Measurements from ENCODE around the gene GRIK4.
"Not testable (repeated sequence)": the region's sequence is repeated elsewhere in the genome, so short reads cannot be mapped to it uniquely, and the experiment has no call there.

Gene GRIK4

DNA sequence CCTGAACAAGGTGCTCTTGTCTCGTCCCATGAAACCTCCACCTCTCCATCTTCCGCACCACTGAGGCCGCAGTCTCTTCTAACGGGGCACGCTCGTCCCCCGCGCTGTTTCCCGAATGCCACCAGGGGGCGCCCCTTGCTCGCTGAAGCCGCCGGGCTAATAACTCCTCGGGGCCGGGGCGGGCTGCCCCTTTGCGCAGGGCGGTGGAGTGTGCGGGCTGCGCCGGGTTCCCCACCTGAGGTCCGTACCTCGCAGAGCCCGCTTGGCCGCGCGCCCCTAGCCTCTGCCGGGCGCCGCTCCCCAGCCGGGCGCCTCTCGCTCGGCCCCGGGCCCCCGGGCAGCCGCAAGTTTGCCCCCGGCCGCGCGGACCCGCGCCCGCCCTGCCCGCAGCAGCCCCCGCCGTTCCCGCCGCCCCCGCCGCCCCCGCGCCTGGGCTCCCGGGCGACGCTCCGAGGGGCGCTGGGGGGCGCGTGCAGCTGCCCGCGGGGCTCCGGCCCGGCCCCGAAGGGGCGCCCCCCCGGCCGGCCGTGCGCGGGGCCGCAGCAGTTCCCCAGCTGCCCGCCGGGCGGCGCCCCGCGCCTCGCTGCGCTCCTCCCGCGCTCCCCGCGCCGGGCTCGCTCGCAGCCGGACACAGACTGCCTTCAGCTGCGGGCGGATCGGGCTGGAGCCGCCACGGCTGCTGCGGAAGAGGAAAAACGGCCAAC, at the start of gene GRIK4:
Gene GRIK4, plus strand, starts transcription at position 633 of the 704 bp plus-strand sequence. CDS start 148,571 bp downstream, outside the sequence.
- DNase-seq: no peak

DNA sequence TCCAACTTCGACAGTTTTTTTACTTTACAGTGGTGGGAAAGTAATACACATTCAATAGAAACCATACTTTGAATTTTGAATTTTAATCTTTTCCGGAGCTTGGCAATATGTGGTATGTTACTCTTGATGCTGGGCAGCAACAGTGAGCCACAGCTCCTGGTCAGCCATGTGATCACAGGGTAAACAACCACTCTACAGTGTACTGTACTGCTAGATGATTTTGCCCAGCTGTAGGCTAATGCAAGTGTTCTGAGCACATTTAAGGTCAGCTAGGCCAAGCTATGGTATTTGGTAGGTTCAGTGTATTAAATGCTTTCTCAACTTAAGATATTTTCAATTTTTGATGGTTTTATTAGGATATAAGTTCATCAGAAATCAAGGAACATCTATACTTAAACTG, 48.7 kb upstream of the GRIK4 start:
- no peak for DNase-seq

- no peak for DNase-seq
Measured at GRCh38 chr11:120465921-120466534, 45.5 kb upstream of the GRIK4 start.

GRCh38 chr11:120467627-120468026, 43.9 kb upstream of the GRIK4 start:
- DNase-seq: no peak

GRCh38 chr11:120471131-120471530, 40.4 kb upstream of the GRIK4 start:
- no peak for DNase-seq

- DNase-seq: no peak
Measured at GRCh38 chr11:120471994-120472393, 39.6 kb upstream of the GRIK4 start.

- DNase-seq: no peak
Measured at GRCh38 chr11:120473503-120473902, 38.0 kb upstream of the GRIK4 start.

- no peak for DNase-seq
Measured at GRCh38 chr11:120482149-120482548, 29.4 kb upstream of the GRIK4 start.

- no peak for DNase-seq
Measured at GRCh38 chr11:120484722-120485121, 26.8 kb upstream of the GRIK4 start.

DNA sequence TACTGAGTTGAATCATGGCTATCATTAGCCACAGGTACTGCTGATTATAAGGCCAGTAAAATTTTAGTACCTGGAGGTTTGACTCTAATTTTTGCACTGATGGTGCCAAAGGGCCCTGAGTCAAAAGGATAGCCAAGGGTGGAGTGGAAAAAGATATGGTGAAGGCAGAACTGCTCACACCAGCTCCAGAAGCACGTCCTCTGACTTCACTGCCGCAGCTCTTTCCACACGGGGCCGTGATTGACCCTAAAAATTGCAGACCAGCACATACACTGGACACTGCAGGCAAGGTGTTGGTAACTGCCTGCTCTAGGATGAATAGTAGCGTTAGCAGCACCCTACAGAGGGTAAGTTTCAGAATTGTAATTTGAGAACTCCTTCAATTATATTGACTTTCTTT, 25.4 kb upstream of the GRIK4 start:
- DNase-seq: no peak

GRCh38 chr11:120489799-120490198, 21.7 kb upstream of the GRIK4 start:
- no peak for DNase-seq

GRCh38 chr11:120492486-120492885, 19.1 kb upstream of the GRIK4 start:
- DNase-seq: no peak

DNA sequence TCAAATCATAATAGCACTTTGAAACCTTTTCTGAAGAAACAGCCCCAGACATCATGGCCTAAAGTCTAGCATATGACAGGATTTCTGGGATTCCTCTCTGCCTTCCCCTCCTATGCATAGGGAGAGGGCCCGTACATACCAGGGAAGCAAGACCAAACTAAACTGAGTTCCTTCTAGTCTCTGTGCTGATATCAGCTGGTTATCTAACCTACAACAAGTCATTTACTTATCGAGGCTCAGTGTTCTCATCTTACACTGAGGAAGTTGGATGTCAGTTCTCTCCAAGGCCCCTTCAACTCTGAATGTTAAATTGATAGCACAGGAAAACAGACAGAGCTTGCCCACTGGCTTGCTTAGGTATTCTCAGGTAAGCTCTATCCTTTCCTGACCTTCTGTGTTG, 17.0 kb upstream of the GRIK4 start:
- no peak for DNase-seq

- DNase-seq: no peak
Measured at GRCh38 chr11:120499088-120499487, 12.5 kb upstream of the GRIK4 start.

DNA sequence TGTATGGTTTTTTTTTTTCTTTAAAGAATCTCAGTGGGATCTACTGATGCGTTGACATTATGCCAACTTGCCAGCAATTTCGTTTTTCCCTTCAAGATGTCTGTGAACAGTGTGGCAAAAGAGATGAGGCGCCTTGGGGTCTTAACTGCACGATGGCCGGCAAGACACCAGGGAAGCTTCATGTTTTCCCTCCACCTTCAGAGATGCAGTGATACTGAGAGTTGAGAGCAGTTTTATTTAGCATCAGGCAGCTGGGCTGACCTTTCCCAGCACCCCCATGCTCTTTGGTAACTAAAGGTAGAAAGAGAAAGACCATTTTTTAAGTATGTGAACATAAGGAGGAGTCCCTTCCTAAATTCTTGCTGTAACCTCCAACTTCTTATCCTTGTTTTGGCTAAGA, 11.7 kb upstream of the GRIK4 start:
- no peak for DNase-seq

DNA sequence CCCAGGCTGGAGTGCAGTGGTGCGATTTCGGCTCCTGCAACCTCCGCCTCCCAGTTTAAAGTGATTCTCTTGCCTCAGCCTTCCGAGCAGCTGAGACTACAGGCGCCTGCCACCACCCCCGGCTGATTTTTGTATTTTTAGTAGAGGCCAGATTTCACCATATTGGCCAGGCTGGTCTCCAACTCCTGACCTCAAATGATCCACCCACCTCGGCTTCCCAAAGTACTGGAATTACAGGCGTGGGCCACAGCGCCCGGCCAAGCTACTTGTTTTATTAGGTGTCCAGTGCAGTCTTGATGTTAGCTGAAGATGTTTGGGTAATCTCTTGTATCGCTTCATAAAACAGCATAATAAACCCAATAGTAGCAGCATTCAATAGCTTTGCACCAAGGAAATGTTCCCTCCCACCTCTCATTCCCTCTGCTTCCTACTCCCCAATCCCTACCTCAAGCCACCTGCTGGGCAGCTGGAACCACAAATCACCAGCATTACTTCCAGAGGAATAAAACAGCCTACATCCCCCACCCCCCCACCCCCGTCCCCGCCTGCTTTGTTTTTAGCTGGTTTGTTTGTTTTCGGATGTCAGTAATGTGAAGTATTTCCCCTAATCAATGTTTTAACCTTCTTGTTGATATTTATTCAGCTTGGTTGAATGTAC, 11.0 kb upstream of the GRIK4 start:
- no peak for DNase-seq

GRCh38 chr11:120501440-120501839, 10.1 kb upstream of the GRIK4 start:
- DNase-seq: no peak

GRCh38 chr11:120501976-120502755, 9.4 kb upstream of the GRIK4 start:
- DNase-seq: no peak

- not testable (repeated sequence) for DNase-seq
Measured at GRCh38 chr11:120503529-120503928, 8.0 kb upstream of the GRIK4 start.

- no peak for DNase-seq
Measured at GRCh38 chr11:120505801-120506425, 5.6 kb upstream of the GRIK4 start.

DNA sequence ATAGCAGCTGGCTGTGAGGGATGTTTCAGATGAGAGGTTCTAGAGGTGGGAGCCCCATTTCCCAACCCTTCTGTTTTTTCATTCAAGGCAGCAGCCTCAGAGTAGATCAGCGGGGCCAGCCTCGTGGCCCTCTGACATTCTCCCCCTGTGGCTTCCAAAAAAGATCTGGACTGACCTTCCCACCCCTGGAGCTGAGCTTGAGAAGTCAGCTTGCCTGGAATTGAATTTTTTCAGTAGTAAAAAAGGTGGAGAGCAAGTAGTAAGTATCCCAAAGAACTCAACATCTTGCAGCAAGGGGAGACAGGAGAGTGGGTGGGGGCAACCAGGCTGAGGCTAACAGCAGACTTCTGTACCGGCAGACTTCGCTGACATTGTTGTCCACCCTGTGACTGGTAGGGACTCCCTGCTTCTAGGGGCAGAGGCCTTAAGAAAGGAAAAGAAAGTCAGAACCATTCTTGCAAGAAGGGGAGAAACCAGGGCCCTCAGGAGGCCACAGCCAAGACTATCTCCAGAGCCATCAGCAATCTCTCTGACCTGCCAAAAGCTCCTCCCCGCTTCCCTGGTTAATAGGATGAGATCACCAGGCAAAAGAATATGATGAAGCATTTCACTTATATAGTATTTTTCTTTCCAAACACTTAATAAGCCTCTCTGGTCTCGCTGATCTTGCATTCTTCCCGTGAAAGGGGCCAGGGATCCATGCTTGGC, 2.0 kb upstream of the GRIK4 start:
- DNase-seq: no peak

GRCh38 chr11:120510406-120511115, 987 bp upstream of the GRIK4 start:
- no peak for DNase-seq
